Glutamatergic neuron (in vitro differentiated cells): Measurements from ENCODE around the gene ADGRF1. TPM values are rescaled to one million over a fixed set of nuclear protein-coding genes. Genes with fewer than 3 reads are reported as not detected.

Experiments
- DNase-seq: peaks from one replicate; pipeline ENCODE4 v3.0.0; 2022
- H3K27ac Mint-ChIP-seq: one replicate; pipeline ENCODE4 v1.8.0; 2020; ENCODE audit warnings: mild to moderate bottlenecking, mixed read lengths, inconsistent platforms; ENCODE audit not compliant: unreplicated experiment
- H3K27me3 Mint-ChIP-seq: one replicate; pipeline ENCODE4 v1.8.0; 2020; ENCODE audit warnings: mild to moderate bottlenecking, moderate library complexity, mixed read lengths, inconsistent platforms; ENCODE audit not compliant: unreplicated experiment
- H3K36me3 Mint-ChIP-seq: one replicate; pipeline ENCODE4 v1.8.0; 2020; ENCODE audit warnings: mild to moderate bottlenecking, mixed read lengths, inconsistent platforms; ENCODE audit not compliant: unreplicated experiment
- H3K4me1 Mint-ChIP-seq: one replicate; pipeline ENCODE4 v1.8.0; 2020; ENCODE audit warnings: mild to moderate bottlenecking, low read depth, mixed read lengths, inconsistent platforms; ENCODE audit not compliant: unreplicated experiment
- H3K4me3 Mint-ChIP-seq: one replicate; pipeline ENCODE4 v1.8.0; 2020; ENCODE audit warnings: mild to moderate bottlenecking, mixed read lengths, inconsistent platforms; ENCODE audit not compliant: unreplicated experiment
- H3K9me3 Mint-ChIP-seq: one replicate; pipeline ENCODE4 v1.8.0; 2020; ENCODE audit warnings: mild to moderate bottlenecking, moderate library complexity, mixed read lengths, inconsistent platforms; ENCODE audit not compliant: unreplicated experiment
- CTCF ChIP-seq: fragments of 200-600 bp; sonication (generic); IDR thresholded peaks from one replicate; pipeline ENCODE4 v1.5.0; 2021; ENCODE audit not compliant: partially characterized antibody, unreplicated experiment
- total RNA-seq: library from RNA; stranded (reverse); fragmentation: NEBNext Ultra II Directional; extraction: Animal tissue kit (Norgen Biotek cat#: 25700); gene quantifications from one replicate; pipeline ENCODE4 v1.2.1, GENCODE V29; 2021; ENCODE audit not compliant: unreplicated experiment

Gene ADGRF1
- total RNA-seq, 1 donor from 2014 or later, result not detected

GRCh38 chr6:46963039-46963438, 79.1 kb downstream of the ADGRF1 start:
- no peak overlapping the region for H3K4me3 Mint-ChIP-seq
- no peaks in the 10 kb centered on the region for H3K27me3 Mint-ChIP-seq
- H3K4me1 Mint-ChIP-seq, result no peaks in the 10 kb centered on the region
- no peak for DNase-seq
- no peaks in the 10 kb centered on the region for H3K9me3 Mint-ChIP-seq
- H3K36me3 Mint-ChIP-seq, result no peaks in the 10 kb centered on the region
- no peak overlapping the region for H3K27ac Mint-ChIP-seq
- no peak for TF ChIP-seq CTCF

GRCh38 chr6:46961711-46962110, 80.4 kb downstream of the ADGRF1 start:
- no peak for DNase-seq

GRCh38 chr6:46961232-46961631, 80.9 kb downstream of the ADGRF1 start:
- Mint-ChIP-seq H3K27ac (no peak overlapping the region), H3K4me1 (no peaks in the 10 kb centered on the region), H3K27me3 (no peaks in the 10 kb centered on the region), H3K36me3 (no peaks in the 10 kb centered on the region), H3K4me3 (no peak overlapping the region), H3K9me3 (no peaks in the 10 kb centered on the region)
- DNase-seq, result no peak
- TF ChIP-seq CTCF, result no peak

More at GRCh38 chr6:46961711-46962110, 80.4 kb downstream of the ADGRF1 start:
- no peak for TF ChIP-seq CTCF
- H3K27me3 Mint-ChIP-seq, result no peaks in the 10 kb centered on the region
- H3K27ac Mint-ChIP-seq, result no peak overlapping the region
- no peak overlapping the region for H3K4me3 Mint-ChIP-seq
- no peaks in the 10 kb centered on the region for H3K9me3 Mint-ChIP-seq
- H3K36me3 Mint-ChIP-seq, result no peaks in the 10 kb centered on the region
- H3K4me1 Mint-ChIP-seq, result no peaks in the 10 kb centered on the region

GRCh38 chr6:46959419-46959818, 82.7 kb downstream of the ADGRF1 start:
- no peak for TF ChIP-seq CTCF
- Mint-ChIP-seq H3K4me3 (no peak overlapping the region), H3K27ac (no peak overlapping the region), H3K36me3 (no peaks in the 10 kb centered on the region), H3K9me3 (peaks cover 3% of the 10 kb centered on the region), H3K4me1 (peaks cover 3% of the 10 kb centered on the region), H3K27me3 (no peaks in the 10 kb centered on the region)
- DNase-seq, result no peak

GRCh38 chr6:46956409-46956808, 85.7 kb downstream of the ADGRF1 start:
- Mint-ChIP-seq H3K27ac (no peak overlapping the region), H3K36me3 (no peaks in the 10 kb centered on the region), H3K9me3 (peaks cover 3% of the 10 kb centered on the region), H3K4me3 (no peak overlapping the region), H3K27me3 (no peaks in the 10 kb centered on the region), H3K4me1 (peaks cover 3% of the 10 kb centered on the region)
- TF ChIP-seq CTCF, result no peak
- no peak for DNase-seq
